HG03064 (cell line): Measurements from ENCODE around the gene LRRC8A.
"Not testable (repeated sequence)": the region's sequence is repeated elsewhere in the genome, so short reads cannot be mapped to it uniquely, and the experiment has no call there.

Source experiments
- ATAC-seq: cut with Tn5 transposase; IDR thresholded peaks from one replicate; pipeline ENCODE4 v1.9.1; 2021; ENCODE audit warnings: low read depth; ENCODE audit not compliant: unreplicated experiment

Gene LRRC8A

DNA sequence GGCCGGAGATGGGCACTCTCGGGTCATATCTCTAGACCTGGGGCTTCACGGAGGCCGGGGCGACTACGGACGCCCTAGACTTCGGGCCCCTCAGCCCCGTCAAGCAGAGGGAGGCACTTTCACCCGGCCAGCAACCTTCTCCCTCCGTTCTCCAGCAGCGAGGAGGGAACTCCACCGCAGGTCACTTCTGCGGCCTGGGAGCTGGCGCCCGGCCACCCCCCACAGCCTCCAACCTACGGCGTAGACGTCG, 65.3 kb downstream of the LRRC8A start:
- ATAC-seq, result no peak

GRCh38 chr9:128947527-128948301, 65.8 kb downstream of the LRRC8A start, which contains the start of the genes DOLK and NUP188:
TSS of gene DOLK (minus strand) at chr9:128947603. CDS start at chr9:128947303, 300 bp downstream.
TSS of gene NUP188 (plus strand) at chr9:128947699. CDS start at chr9:128947720, 21 bp downstream.
- ATAC-seq, result peak; percentile 54

DNA sequence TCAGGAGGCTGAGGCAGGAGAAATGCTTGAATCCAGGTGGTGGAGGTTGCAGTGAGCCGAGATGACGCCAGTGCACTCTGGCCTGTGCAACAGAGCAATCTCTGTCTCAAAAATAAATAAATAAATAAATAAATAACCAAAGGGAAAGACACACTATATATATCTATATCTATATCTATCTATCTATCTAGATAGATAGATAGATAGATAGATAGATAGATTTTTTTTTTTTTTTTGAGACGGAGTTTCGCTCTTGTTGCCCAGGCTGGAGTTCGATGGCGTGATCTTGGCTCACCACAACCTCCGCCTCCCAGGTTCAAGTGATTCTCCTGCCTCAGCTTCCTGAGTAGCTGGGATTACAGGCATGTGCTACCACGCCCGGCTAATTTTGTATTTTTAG, 79.5 kb downstream of the LRRC8A start:
- ATAC-seq, result not testable (repeated sequence)
